ENCODE results near the gene GBF1. TPM values are rescaled to one million over a fixed set of nuclear protein-coding genes. Genes with fewer than 3 reads are reported as not detected.

The GBF1 gene
- polyA plus RNA-seq, 1 donor (not counting 4 experiments of a cell fraction or from before 2014, with no cell fraction given), result 17.4 TPM

DNA sequence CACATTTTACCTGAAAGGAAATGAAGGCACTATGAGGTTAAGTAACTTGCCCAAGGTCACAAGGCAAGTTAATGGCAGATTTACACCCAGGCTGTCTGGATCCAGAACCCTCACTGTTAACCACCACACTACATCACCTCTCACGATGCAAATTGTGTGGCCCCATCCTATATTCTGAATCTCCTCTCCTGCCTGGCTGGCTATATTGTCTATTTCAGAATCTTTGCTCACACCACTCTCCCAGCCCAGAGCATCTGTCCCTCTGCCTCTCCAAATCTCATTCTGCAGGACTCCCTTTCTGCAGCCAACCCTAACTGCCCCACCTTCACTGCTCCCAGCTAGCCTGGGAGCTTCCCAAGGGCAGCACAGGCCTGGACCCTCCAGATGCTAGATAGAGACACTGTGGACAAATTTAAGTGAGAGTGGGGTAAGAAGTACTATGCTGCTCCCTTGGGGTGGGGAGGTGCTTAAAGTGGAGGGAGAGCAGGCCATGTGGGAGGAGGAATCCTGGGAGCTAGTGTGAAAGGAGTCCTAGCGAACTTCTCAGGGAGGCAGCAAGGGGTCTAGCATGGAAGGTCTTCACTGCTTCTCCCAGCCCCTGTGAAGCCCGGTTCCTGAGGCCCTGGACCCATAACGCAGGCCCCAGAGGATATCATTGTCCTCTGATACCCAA lies 186.3 kb downstream of the GBF1 start:
- peak overlapping the region; percentile 80 for H2AFZ ChIP-seq (ENCODE audit: control insufficient read depth, low read length)
- peaks cover 20% of the 10 kb centered on the region for H3K27me3 ChIP-seq (ENCODE audit: control insufficient read depth, extremely low read depth, insufficient read depth, low read length)
- no peaks in the 10 kb centered on the region for H3K9me3 ChIP-seq (ENCODE audit: control insufficient read depth, low read depth, low read length)
- DNase-seq (ENCODE audit: low read depth, low spot score) (no peak), FAIRE-seq (no peak)
- no peak for TF ChIP-seq EZH2 (IDR thresholded peaks at IDR 0.05; ENCODE audit: low read length)
- TF ChIP-seq, protein P1, sequence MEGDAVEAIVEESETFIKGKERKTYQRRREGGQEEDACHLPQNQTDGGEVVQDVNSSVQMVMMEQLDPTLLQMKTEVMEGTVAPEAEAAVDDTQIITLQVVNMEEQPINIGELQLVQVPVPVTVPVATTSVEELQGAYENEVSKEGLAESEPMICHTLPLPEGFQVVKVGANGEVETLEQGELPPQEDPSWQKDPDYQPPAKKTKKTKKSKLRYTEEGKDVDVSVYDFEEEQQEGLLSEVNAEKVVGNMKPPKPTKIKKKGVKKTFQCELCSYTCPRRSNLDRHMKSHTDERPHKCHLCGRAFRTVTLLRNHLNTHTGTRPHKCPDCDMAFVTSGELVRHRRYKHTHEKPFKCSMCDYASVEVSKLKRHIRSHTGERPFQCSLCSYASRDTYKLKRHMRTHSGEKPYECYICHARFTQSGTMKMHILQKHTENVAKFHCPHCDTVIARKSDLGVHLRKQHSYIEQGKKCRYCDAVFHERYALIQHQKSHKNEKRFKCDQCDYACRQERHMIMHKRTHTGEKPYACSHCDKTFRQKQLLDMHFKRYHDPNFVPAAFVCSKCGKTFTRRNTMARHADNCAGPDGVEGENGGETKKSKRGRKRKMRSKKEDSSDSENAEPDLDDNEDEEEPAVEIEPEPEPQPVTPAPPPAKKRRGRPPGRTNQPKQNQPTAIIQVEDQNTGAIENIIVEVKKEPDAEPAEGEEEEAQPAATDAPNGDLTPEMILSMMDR (optimal IDR thresholded peaks at IDR 0.05 in 1 of 3, IDR thresholded peaks at IDR 0.05 in 1 of 3, conservative IDR thresholded peaks at IDR 0.05 in 1 of 3; ENCODE audit: extremely low read depth in 1 of 3, insufficient read depth in 2 of 3, low read length in 3 of 3), result peak in 1 of 3 experiments; percentile 21
- H3K4me2 ChIP-seq (ENCODE audit: control insufficient read depth, extremely low read depth, insufficient read depth, low read depth, low read length), result peak overlapping the region; percentile 96
- peaks cover 10% of the 10 kb centered on the region for H3K79me2 ChIP-seq (ENCODE audit: control insufficient read depth, insufficient read depth, low read length)
- peak overlapping the region; percentile 66 to 88 (median 77) for H3K4me3 ChIP-seq (ENCODE audit: control insufficient read depth in 2 of 3, extremely low read depth in 1 of 3, insufficient read depth in 2 of 3, low read depth in 1 of 3, low read length in 3 of 3)
- dilution Hi-C loops (cut with MboI; ENCODE audit: extremely low pct_ligation_motif_present, low sequenced_read_pairs), result no loop called here
- no peaks in the 10 kb centered on the region for H3K9me1 ChIP-seq (ENCODE audit: control insufficient read depth, extremely low read depth, insufficient read depth, low read length)
- H3K27ac ChIP-seq (ENCODE audit: control insufficient read depth, insufficient read depth, low read length), result peak overlapping the region; percentile 55
- H3K9ac ChIP-seq (ENCODE audit: control insufficient read depth, extremely low read depth, insufficient read depth, low read length), result peak overlapping the region; percentile 84
- H3K36me3 ChIP-seq (ENCODE audit: control insufficient read depth in 2 of 2, extremely low read depth in 1 of 2, insufficient read depth in 2 of 2, low read length in 2 of 2), result peaks cover 2 to 4% of the 10 kb centered on the region in 2 experiments
- peaks cover 6% of the 10 kb centered on the region for H3K4me1 ChIP-seq (ENCODE audit: control insufficient read depth, extremely low read depth, insufficient read depth, low read length)
- H4K20me1 ChIP-seq (ENCODE audit: control insufficient read depth, extremely low read depth, insufficient read depth, low read length), result no peaks in the 10 kb centered on the region

Other genes starting within 250 kb of the GBF1 start
- 23.2 to 25.3 TPM (median 25.2 TPM) in 3 replicates for gene ARMH3, start 189.4 kb upstream of the GBF1 start, polyA plus RNA-seq
- gene HPS6, start 180.2 kb upstream of the GBF1 start, polyA plus RNA-seq, result 8.6 to 15.7 TPM (median 13.3 TPM) in 3 replicates
- 71.7 to 166 TPM (median 97.3 TPM) in 3 replicates for gene LDB1, start 125.2 kb upstream of the GBF1 start, polyA plus RNA-seq
- 12.9 to 31.0 TPM (median 17.9 TPM) in 3 replicates for gene PPRC1, start 112.5 kb upstream of the GBF1 start, polyA plus RNA-seq
- gene NOLC1, start 93.1 kb upstream of the GBF1 start, polyA plus RNA-seq, result 76.2 to 195 TPM (median 126 TPM) in 3 replicates
- gene ELOVL3, start 19.2 kb upstream of the GBF1 start, polyA plus RNA-seq, result 0.10 to 0.42 TPM (median 0.26 TPM) in 3 replicates
- not detected in 3 replicates for gene PITX3, start 4.0 kb upstream of the GBF1 start, polyA plus RNA-seq
- gene NFKB2, start 150.2 kb downstream of the GBF1 start, polyA plus RNA-seq, result 14.8 to 16.8 TPM (median 15.8 TPM) in 3 replicates
- 0.10 to 0.81 TPM (median 0.11 TPM) in 3 replicates for gene PSD, start 173.3 kb downstream of the GBF1 start, polyA plus RNA-seq
- gene FBXL15, start 175.3 kb downstream of the GBF1 start, polyA plus RNA-seq, result 3.1 to 4.9 TPM (median 3.5 TPM) in 3 replicates
- gene CUEDC2, start 187.0 kb downstream of the GBF1 start, polyA plus RNA-seq, result 35.8 to 77.3 TPM (median 46.6 TPM) in 3 replicates
- gene C10orf95, start 206.0 kb downstream of the GBF1 start, polyA plus RNA-seq, result 0.60 to 0.81 TPM (median 0.63 TPM) in 3 replicates